Ishikawa (cell line): ENCODE results near the gene P2RX1.
A peak's percentile ranks its signal among the peaks of the same experiment; 100 is the strongest.

Source experiments
- CEBPB ChIP-seq: IDR thresholded peaks from 2 replicates; pipeline ENCODE4 v1.6.1; 2012
- CREB1 ChIP-seq: IDR thresholded peaks from 2 replicates; pipeline ENCODE4 v1.6.1; 2012; ENCODE audit warnings: low read depth
- EGR1 ChIP-seq: IDR thresholded peaks from 2 replicates; pipeline ENCODE4 v1.6.1; 2012
- EP300 ChIP-seq: IDR thresholded peaks from 2 replicates; pipeline ENCODE4 v1.6.1; 2012; ENCODE audit warnings: borderline replicate concordance
- FOXM1 ChIP-seq: IDR thresholded peaks from 2 replicates; pipeline ENCODE4 v1.6.1; 2012; ENCODE audit warnings: low read depth, borderline replicate concordance
- NFIC ChIP-seq: IDR thresholded peaks from 2 replicates; pipeline ENCODE4 v1.6.1; 2012
- RAD21 ChIP-seq: IDR thresholded peaks from 2 replicates; pipeline ENCODE4 v1.6.1; 2012; ENCODE audit warnings: low read depth
- TAF1 ChIP-seq: IDR thresholded peaks from 2 replicates; pipeline ENCODE4 v1.6.1; 2012; ENCODE audit warnings: low read depth, mild to moderate bottlenecking
- TCF12 ChIP-seq: IDR thresholded peaks from 2 replicates; pipeline ENCODE4 v1.6.1; 2012; ENCODE audit warnings: low read depth
- TEAD4 ChIP-seq: IDR thresholded peaks from 2 replicates; pipeline ENCODE4 v1.6.1; 2012
- YY1 ChIP-seq: IDR thresholded peaks from 2 replicates; pipeline ENCODE4 v1.6.1; 2012; ENCODE audit warnings: low read depth
- ZBTB7A ChIP-seq: IDR thresholded peaks from 2 replicates; pipeline ENCODE4 v1.6.1; 2012; ENCODE audit warnings: low read depth
- TF ChIP-seq, protein P1 (sequence below): IDR thresholded peaks from 2 replicates; pipeline ENCODE4 v1.6.1; 2012
- TF ChIP-seq, protein P2 (sequence below): IDR thresholded peaks from 2 replicates; pipeline ENCODE4 v1.6.1; 2012; ENCODE audit warnings: low read depth, mild to moderate bottlenecking
- TF ChIP-seq, protein P3 (sequence below): IDR thresholded peaks from 2 replicates; pipeline ENCODE4 v1.6.1; 2012

The P2RX1 gene

DNA sequence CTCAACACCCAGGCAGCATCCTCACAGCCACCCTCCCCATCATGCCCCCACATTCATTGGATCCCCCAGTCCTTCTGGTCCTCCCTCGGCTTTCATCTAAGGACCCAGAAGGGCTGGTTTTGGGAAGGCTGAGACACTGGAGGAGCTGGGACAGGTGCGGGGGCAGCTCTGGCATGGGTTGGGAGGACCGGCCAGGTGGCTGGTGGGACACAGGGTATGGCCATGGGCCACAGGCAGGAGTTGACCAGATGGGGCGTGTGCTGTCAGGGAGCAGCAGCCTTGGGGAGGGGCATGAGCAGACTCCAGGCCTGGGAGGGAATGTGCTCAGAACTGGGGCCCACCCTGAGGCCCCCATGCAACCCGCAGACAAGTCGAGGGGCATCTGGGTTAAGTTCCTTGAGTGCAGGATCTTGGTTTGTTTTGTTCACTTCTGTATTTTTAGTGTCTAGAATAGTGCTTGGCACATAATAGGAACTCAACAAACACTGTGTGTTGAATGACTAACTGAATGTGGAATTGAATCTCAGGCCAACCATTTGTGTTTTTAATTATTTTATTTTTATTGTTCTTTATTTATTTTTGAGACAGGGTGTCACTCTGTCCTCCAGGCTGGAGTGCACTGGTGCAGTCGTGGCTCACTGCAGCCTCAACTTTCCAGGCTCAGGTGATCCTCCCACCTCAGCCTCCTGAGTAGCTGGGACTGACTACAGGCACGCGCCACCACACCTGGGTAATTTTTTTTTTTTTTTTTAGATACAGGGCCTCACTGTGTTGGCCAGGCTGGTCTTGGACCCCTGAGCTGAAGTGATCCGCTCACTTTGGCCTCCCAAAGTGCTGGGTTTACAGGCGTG, 5.6 kb downstream of the P2RX1 start:
- TF ChIP-seq CEBPB (no peak), EGR1 (no peak)

DNA sequence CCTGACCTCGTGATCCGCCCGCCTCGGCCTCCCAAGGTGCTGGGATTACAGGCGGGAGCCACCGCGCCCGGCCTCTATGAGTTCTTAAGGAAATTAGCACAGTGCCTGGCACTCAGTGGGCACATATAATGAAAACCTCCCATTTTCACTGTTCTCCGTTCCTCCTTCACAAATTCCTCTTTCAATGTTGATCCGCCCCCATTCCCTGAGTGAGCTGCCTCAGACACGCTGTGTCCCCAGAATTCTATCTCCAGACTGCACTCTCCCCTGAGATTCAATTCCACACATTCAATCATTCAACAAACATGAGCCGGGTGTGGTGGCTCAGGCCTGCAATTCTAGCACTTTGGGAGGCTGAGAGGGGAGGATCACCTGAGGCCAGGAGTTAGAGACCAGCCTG, 7.0 kb downstream of the P2RX1 start:
- no peak for TF ChIP-seq NFIC
- TF ChIP-seq CEBPB = no peak
- no peak for TF ChIP-seq ZBTB7A
- no peak for TF ChIP-seq FOXM1
- TF ChIP-seq CREB1 = no peak
- TF ChIP-seq EGR1 = no peak
- TF ChIP-seq, protein P1, sequence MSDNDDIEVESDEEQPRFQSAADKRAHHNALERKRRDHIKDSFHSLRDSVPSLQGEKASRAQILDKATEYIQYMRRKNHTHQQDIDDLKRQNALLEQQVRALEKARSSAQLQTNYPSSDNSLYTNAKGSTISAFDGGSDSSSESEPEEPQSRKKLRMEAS = no peak
- no peak for TF ChIP-seq RAD21
- TF ChIP-seq, protein P2, sequence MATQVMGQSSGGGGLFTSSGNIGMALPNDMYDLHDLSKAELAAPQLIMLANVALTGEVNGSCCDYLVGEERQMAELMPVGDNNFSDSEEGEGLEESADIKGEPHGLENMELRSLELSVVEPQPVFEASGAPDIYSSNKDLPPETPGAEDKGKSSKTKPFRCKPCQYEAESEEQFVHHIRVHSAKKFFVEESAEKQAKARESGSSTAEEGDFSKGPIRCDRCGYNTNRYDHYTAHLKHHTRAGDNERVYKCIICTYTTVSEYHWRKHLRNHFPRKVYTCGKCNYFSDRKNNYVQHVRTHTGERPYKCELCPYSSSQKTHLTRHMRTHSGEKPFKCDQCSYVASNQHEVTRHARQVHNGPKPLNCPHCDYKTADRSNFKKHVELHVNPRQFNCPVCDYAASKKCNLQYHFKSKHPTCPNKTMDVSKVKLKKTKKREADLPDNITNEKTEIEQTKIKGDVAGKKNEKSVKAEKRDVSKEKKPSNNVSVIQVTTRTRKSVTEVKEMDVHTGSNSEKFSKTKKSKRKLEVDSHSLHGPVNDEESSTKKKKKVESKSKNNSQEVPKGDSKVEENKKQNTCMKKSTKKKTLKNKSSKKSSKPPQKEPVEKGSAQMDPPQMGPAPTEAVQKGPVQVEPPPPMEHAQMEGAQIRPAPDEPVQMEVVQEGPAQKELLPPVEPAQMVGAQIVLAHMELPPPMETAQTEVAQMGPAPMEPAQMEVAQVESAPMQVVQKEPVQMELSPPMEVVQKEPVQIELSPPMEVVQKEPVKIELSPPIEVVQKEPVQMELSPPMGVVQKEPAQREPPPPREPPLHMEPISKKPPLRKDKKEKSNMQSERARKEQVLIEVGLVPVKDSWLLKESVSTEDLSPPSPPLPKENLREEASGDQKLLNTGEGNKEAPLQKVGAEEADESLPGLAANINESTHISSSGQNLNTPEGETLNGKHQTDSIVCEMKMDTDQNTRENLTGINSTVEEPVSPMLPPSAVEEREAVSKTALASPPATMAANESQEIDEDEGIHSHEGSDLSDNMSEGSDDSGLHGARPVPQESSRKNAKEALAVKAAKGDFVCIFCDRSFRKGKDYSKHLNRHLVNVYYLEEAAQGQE = no peak
- TF ChIP-seq, protein P3, sequence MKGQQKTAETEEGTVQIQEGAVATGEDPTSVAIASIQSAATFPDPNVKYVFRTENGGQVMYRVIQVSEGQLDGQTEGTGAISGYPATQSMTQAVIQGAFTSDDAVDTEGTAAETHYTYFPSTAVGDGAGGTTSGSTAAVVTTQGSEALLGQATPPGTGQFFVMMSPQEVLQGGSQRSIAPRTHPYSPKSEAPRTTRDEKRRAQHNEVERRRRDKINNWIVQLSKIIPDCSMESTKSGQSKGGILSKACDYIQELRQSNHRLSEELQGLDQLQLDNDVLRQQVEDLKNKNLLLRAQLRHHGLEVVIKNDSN = no peak
- TF ChIP-seq TEAD4 = no peak
- TF ChIP-seq TCF12 = no peak
- TF ChIP-seq EP300 = no peak
- TF ChIP-seq YY1 = no peak
- TF ChIP-seq TAF1 = no peak

DNA sequence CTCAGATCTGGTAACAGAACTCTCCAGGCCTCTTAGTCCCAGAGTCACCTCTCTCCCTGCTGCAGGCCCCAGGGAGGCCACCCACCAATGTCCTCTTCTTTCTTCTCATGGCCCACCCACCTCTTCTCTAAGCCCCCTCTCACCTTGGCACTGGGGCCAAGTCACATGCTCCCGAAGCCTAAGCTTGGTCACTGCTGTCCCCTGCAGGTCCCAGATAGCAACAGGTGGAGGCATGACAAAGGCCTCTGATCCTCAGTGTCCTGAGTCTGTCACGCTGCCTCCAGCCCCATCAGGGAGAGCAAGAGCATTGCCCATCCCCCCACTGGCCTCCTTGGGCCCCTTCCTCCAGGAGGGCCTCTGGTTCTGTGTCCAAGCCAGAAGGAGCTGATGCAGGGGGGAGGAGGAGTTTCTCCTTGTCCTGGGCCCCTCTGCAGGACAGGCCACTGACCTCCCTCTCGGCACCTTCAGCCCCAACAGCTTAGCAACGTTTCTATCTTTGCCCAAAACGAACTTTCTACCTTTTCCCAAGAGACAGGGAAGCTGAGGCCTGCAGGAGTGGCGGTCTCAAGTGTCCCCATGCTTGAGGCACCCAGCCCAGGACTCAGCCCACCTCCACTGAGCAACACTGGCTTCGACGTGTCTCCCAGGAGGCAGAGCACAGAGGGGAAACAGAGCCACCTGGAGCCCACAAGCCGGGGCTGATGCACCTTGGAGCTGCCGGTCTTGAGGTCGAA, 8.6 kb downstream of the P2RX1 start:
- TF ChIP-seq CEBPB = no peak
- no peak for TF ChIP-seq FOXM1
- peak; percentile 85 for TF ChIP-seq RAD21
- TF ChIP-seq, protein P3 = peak; percentile 62
- TF ChIP-seq, protein P1 = 0 out of 2 replicates have a peak, but pooled peaks have one; percentile 36
- no peak for TF ChIP-seq TEAD4
- TF ChIP-seq EP300 = no peak

DNA sequence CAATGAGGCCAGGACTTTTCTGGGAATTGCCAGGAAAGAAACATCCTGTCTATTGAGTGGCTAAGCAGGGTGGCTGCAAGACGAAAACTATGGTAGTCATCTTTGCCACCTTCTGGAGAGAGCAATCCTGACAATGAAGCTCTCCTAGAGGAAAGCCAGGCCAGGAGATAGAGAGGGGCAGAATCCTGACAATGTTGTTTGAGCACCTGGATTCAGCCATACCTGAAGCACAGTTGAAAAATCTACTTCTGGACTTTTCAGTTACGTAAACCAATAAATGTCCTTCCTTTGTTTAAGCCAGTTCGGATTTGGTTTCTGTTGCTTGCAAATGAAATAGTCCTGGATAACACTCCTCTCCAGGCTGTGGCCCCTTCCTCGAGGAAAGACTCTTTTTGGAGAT, 9.4 kb downstream of the P2RX1 start:
- no peak for TF ChIP-seq YY1
- TF ChIP-seq, protein P2 = no peak
- TF ChIP-seq, protein P1 = no peak
- TF ChIP-seq CREB1 = no peak
- TF ChIP-seq CEBPB = no peak
- no peak for TF ChIP-seq TEAD4
- TF ChIP-seq, protein P3 = no peak
- TF ChIP-seq NFIC = no peak
- no peak for TF ChIP-seq EP300
- no peak for TF ChIP-seq ZBTB7A
- no peak for TF ChIP-seq TCF12
- no peak for TF ChIP-seq TAF1
- no peak for TF ChIP-seq EGR1
- no peak for TF ChIP-seq RAD21
- TF ChIP-seq FOXM1 = no peak

DNA sequence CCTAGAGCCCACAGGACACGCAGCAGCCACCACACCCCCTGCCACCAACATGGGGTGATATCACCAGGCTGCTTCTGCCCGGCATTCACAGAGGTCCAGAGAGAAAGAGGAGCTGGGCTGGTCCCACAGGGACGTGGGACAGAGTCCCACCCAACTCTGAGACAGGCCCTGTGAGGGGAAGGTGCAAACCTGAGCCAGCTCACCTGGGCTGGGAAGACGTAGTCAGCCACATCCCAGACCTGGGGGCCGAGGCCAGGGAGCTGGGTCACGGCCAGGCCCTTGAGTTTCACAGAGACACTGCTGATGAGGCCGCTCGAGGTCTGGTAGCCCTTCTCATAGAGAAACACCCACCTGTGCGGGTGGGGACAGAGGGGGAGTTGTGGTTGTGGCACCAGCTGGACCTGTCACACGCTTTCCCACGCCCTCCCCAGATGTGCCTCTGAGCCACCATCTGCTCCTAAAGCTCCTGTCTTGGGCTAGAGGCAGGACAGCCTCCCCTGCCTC, 11.2 kb downstream of the P2RX1 start:
- no peak for TF ChIP-seq FOXM1
- no peak for TF ChIP-seq TEAD4
- no peak for TF ChIP-seq CEBPB
- TF ChIP-seq, protein P2 = no peak
- TF ChIP-seq CREB1 = no peak
- no peak for TF ChIP-seq RAD21
- no peak for TF ChIP-seq EGR1
- TF ChIP-seq, protein P1 = no peak
- TF ChIP-seq TCF12 = no peak
- TF ChIP-seq ZBTB7A = no peak
- no peak for TF ChIP-seq TAF1
- TF ChIP-seq YY1 = no peak
- no peak for TF ChIP-seq EP300
- TF ChIP-seq, protein P3 = no peak
- no peak for TF ChIP-seq NFIC
